DOHH2 (cell line): ENCODE results near the gene CFL2.

Source experiments
- CTCF ChIP-seq: fragments of 200-600 bp; sonication (generic); IDR thresholded peaks from one replicate; pipeline ENCODE4 v1.5.1; 2014; ENCODE audit warnings: antibody characterized with exemption, mild to moderate bottlenecking, low read depth, low read length; ENCODE audit not compliant: poor library complexity, severe bottlenecking
- EZH2phosphoT487 ChIP-seq: fragments of 200-600 bp; sonication (generic); IDR thresholded peaks from 2 replicates; pipeline ENCODE4 v1.6.1; 2017; ENCODE audit warnings: borderline replicate concordance, mild to moderate bottlenecking, antibody characterized with exemption, low read length, moderate library complexity, mixed read lengths

DNA sequence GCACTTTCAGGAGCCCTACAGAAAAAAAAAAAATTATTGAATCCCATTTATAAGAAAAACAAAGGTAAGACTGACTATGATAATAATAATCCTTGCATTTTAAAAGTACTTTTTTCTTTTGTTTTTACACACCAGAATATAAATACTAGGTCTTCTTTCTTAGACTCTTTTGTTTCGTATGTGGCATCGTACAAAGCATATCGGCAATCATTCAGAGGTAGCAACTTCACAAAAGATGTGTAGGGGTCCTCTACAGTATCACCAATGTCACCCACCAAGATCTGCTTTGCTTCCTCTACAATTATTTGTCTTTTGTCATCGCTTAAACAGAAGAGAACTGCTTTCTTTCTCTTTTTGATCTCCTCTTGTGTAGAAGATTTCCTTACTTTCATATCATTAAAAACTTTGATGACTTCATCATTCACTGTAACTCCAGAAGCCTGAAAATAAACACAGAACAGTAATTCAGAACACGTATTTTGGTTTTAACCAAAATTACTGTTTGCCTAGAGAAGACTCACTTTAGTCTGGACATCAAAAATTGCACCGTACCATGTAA lies 1.2 kb downstream of the CFL2 start:
- TF ChIP-seq CTCF: no peak
- no peak for TF ChIP-seq EZH2phosphoT487
